Liver (tissue), 9 donors: Measurements from ENCODE around the gene TMEM45A. TPM values are rescaled to one million over a fixed set of nuclear protein-coding genes. Genes with fewer than 3 reads are reported as not detected.
A peak's percentile ranks its signal among the peaks of the same experiment; 100 is the strongest.

ENCODE experiments used
- DNase-seq: peaks from one replicate; pipeline ENCODE4 v3.0.0-alpha.2; 2017; ENCODE audit warnings: low spot score
- H3K27ac ChIP-seq, 2 donors: one replicate each; pipeline ENCODE4 v1.7.0; 2013; ENCODE audit warnings: inconsistent platforms in 2 of 2, low read length in 2 of 2, control low read depth in 1 of 2, low read depth in 1 of 2, mild to moderate bottlenecking in 1 of 2
- H3K27me3 ChIP-seq, 4 donors: one replicate each; pipeline versions ENCODE4 v1.6.1 to v1.7.0; 2013; ENCODE audit warnings: low read length in 3 of 4, inconsistent platforms in 1 of 4, mild to moderate bottlenecking in 1 of 4, moderate library complexity in 1 of 4; ENCODE audit not compliant: control insufficient read depth in 4 of 4, insufficient read depth in 4 of 4
- H3K36me3 ChIP-seq, 4 donors: one replicate each; pipeline versions ENCODE4 v1.6.1 to v1.7.0; 2013; ENCODE audit warnings: low read length in 3 of 4, mild to moderate bottlenecking in 3 of 4, low read depth in 1 of 4, moderate library complexity in 1 of 4; ENCODE audit not compliant: control insufficient read depth in 4 of 4, insufficient read depth in 3 of 4
- H3K4me1 ChIP-seq, 4 donors: one replicate each; pipeline versions ENCODE4 v1.6.1 to v1.7.0; 2013; ENCODE audit warnings: low read length in 3 of 4, mild to moderate bottlenecking in 3 of 4, moderate library complexity in 1 of 4; ENCODE audit not compliant: control insufficient read depth in 4 of 4, insufficient read depth in 4 of 4
- H3K4me3 ChIP-seq, 3 donors: one replicate each; pipeline versions ENCODE4 v1.6.1 to v1.7.0; 2013; ENCODE audit warnings: low read length in 3 of 3, control low read depth in 1 of 3, low read depth in 1 of 3, mild to moderate bottlenecking in 1 of 3
- H3K9ac ChIP-seq, 2 donors: one replicate each; pipeline ENCODE4 v1.7.0; 2013; ENCODE audit warnings: low read length in 2 of 2, mild to moderate bottlenecking in 2 of 2, moderate library complexity in 2 of 2, control low read depth in 1 of 2, low read depth in 1 of 2
- H3K9me3 ChIP-seq, 4 donors: one replicate each; pipeline versions ENCODE4 v1.6.1 to v1.7.0; 2013; ENCODE audit warnings: low read length in 3 of 4; ENCODE audit not compliant: control insufficient read depth in 4 of 4
- CTCF ChIP-seq: fragments of 150-350 bp; IDR thresholded peaks from 2 replicates; pipeline ENCODE4 v1.5.1; 2017; ENCODE audit warnings: improper control_type of control experiment, low read depth, low read length; ENCODE audit not compliant: missing input control
- EGR1 ChIP-seq, 2 donors: IDR thresholded peaks; 2 replicates each; pipeline ENCODE4 v1.6.1; 2016 to 2018; ENCODE audit warnings: antibody characterized with exemption in 2 of 2, low read depth in 2 of 2
- FOXA1 ChIP-seq: IDR thresholded peaks from 2 replicates; pipeline ENCODE4 v1.6.1; 2016; ENCODE audit warnings: antibody characterized with exemption
- FOXA2 ChIP-seq: IDR thresholded peaks from 2 replicates; pipeline ENCODE4 v1.6.1; 2016; ENCODE audit warnings: antibody characterized with exemption
- GABPA ChIP-seq, 2 donors: IDR thresholded peaks in 1 of 2; conservative IDR thresholded peaks in 1 of 2; 2 replicates each; pipeline ENCODE4 v1.6.1; 2016; ENCODE audit warnings: antibody characterized with exemption in 2 of 2, mild to moderate bottlenecking in 1 of 2, moderate library complexity in 1 of 2
- HNF4A ChIP-seq, 2 donors: conservative IDR thresholded peaks; 2 replicates each; pipeline ENCODE4 v1.6.1; 2016; ENCODE audit warnings: antibody characterized with exemption in 2 of 2, mild to moderate bottlenecking in 2 of 2
- JUND ChIP-seq, 2 donors: IDR thresholded peaks; 2 replicates each; pipeline ENCODE4 v1.6.1; 2016; ENCODE audit warnings: antibody characterized with exemption in 2 of 2
- NR2F2 ChIP-seq: IDR thresholded peaks from 2 replicates; pipeline ENCODE4 v1.6.1; 2016; ENCODE audit warnings: antibody characterized with exemption
- RAD21 ChIP-seq, 2 donors: IDR thresholded peaks; 2 replicates each; pipeline ENCODE4 v1.6.1; 2016; ENCODE audit warnings: antibody characterized with exemption in 2 of 2, mild to moderate bottlenecking in 2 of 2
- REST ChIP-seq: IDR thresholded peaks from 2 replicates; pipeline ENCODE4 v1.6.1; 2016; ENCODE audit warnings: antibody characterized with exemption, mild to moderate bottlenecking
- RXRA ChIP-seq, 2 donors: IDR thresholded peaks; 2 replicates each; pipeline ENCODE4 v1.6.1; 2017 to 2018; ENCODE audit warnings: antibody characterized with exemption in 2 of 2, mild to moderate bottlenecking in 1 of 2
- SP1 ChIP-seq: IDR thresholded peaks from 2 replicates; pipeline ENCODE4 v1.6.1; 2018; ENCODE audit warnings: antibody characterized with exemption, mild to moderate bottlenecking
- TAF1 ChIP-seq: conservative IDR thresholded peaks from 2 replicates; pipeline ENCODE4 v1.6.1; 2016; ENCODE audit warnings: antibody characterized with exemption, mild to moderate bottlenecking
- YY1 ChIP-seq: IDR thresholded peaks from 2 replicates; pipeline ENCODE4 v1.6.1; 2016; ENCODE audit warnings: antibody characterized with exemption, mild to moderate bottlenecking
- ZBTB33 ChIP-seq: IDR thresholded peaks from 2 replicates; pipeline ENCODE4 v1.6.1; 2016; ENCODE audit warnings: antibody characterized with exemption
- WGBS: extraction: QIAGEN DNeasy Blood & Tissue Kit; methylation state at CpG from one replicate; pipeline ENCODE4 v1.1.7; 2013; 5-methylcytosine and 5-hydroxymethylcytosine counted together
- polyA plus RNA-seq, 2 donors: library from polyadenylated mRNA; stranded (reverse) in 1 of 2; unstranded in 1 of 2; fragments of 200-250 nt in 1 of 2; fragments of >200 nt in 1 of 2; fragmentation: Nextera tagmentation in 1 of 2; extraction: Ambion mirVana in 1 of 2; gene quantifications; one replicate each; pipeline versions ENCODE4 v1.2.1 to v1.2.3, GENCODE V29; 2013 to 2015
- total RNA-seq, 2 donors: library from RNA; depleted of rRNA; stranded (reverse); fragments of >200 nt; gene quantifications; one replicate each; pipeline ENCODE4 v1.2.3, GENCODE V29; 2014
- donor health status: healthy.
- donor health status: healthy.
- donor health status: healthy.
- donor health status: healthy.
- donor health status: healthy.

The TMEM45A gene
- total and polyA plus RNA-seq, 4 donors = 7.1 to 65.8 (median 45.1) TPM

GRCh38 chr3:100562224-100562857 is 69.9 kb downstream of the TMEM45A start:
- 90% methylated on average over 4 of the region's 4 CpGs for WGBS

More at GRCh38 chr3:100562224-100562857, 69.9 kb downstream of the TMEM45A start:
- no peaks in the 10 kb centered on the region for H3K9me3 ChIP-seq
- DNase-seq = no peak
- peak overlapping the region; percentile 87 to 95 for H3K27ac ChIP-seq
- H3K4me1 ChIP-seq = peaks cover 2 to 16% (median 7%) of the 10 kb centered on the region in 4 donors
- TF ChIP-seq EGR1 (IDR thresholded peaks at IDR 0.05; ENCODE audit: low read depth in 2 of 2) (no peak), ZBTB33 (no peak), REST (no peak), RXRA (IDR thresholded peaks at IDR 0.05) (no peak), TAF1 (no peak), RAD21 (IDR thresholded peaks at IDR 0.05) (no peak), SP1 (no peak), NR2F2 (no peak), FOXA2 (no peak), CTCF (no peak), GABPA (IDR thresholded peaks at IDR 0.05 in 1 of 2, conservative IDR thresholded peaks at IDR 0.05 in 1 of 2) (no peak), HNF4A (conservative IDR thresholded peaks at IDR 0.05) (no peak), YY1 (no peak), FOXA1 (no peak), JUND (IDR thresholded peaks at IDR 0.05) (no peak)
- no peak overlapping the region for H3K4me3 ChIP-seq
- H3K9ac ChIP-seq = peak overlapping the region; percentile 35 to 81
- H3K27me3 ChIP-seq = no peaks in the 10 kb centered on the region
- H3K36me3 ChIP-seq = peaks cover 0 to 6% (median 2%) of the 10 kb centered on the region in 4 donors
